ENCODE results near the gene HDAC9.

GRCh38 chr7:18566829-18567228, 71.3 kb downstream of the HDAC9 start:
- TF ChIP-seq, protein P1, sequence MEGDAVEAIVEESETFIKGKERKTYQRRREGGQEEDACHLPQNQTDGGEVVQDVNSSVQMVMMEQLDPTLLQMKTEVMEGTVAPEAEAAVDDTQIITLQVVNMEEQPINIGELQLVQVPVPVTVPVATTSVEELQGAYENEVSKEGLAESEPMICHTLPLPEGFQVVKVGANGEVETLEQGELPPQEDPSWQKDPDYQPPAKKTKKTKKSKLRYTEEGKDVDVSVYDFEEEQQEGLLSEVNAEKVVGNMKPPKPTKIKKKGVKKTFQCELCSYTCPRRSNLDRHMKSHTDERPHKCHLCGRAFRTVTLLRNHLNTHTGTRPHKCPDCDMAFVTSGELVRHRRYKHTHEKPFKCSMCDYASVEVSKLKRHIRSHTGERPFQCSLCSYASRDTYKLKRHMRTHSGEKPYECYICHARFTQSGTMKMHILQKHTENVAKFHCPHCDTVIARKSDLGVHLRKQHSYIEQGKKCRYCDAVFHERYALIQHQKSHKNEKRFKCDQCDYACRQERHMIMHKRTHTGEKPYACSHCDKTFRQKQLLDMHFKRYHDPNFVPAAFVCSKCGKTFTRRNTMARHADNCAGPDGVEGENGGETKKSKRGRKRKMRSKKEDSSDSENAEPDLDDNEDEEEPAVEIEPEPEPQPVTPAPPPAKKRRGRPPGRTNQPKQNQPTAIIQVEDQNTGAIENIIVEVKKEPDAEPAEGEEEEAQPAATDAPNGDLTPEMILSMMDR (IDR thresholded peaks at IDR 0.05), result no peak
- no peak for TF ChIP-seq ZFX (IDR thresholded peaks at IDR 0.05; ENCODE audit: borderline replicate concordance)

Data from 22Rv1 (cell line).